Inflammatory macrophage (primary cell): ENCODE data around the gene SLC27A5.
"Not testable (repeated sequence)": the region's sequence is repeated elsewhere in the genome, so short reads cannot be mapped to it uniquely, and the experiment has no call there.

Experiments
- DNase-seq, 2 donors: peaks; one replicate each; pipeline ENCODE4 v3.0.0-alpha.2; 2020 to 2022

SLC27A5 gene

GRCh38 chr19:58466089-58466759 is 45.6 kb downstream of the SLC27A5 start:
- DNase-seq = no peak

- DNase-seq = no peak
Observed at GRCh38 chr19:58460039-58460438, 51.8 kb downstream of the SLC27A5 start.

GRCh38 chr19:58456111-58456510 is 55.7 kb downstream of the SLC27A5 start:
- DNase-seq = no peak

GRCh38 chr19:58455306-58455705 is 56.5 kb downstream of the SLC27A5 start:
- no peak for DNase-seq

GRCh38 chr19:58453743-58454142 is 58.0 kb downstream of the SLC27A5 start:
- no peak for DNase-seq

- DNase-seq = peak; percentile 96 to 98
Observed at GRCh38 chr19:58451358-58452101, 60.3 kb downstream of the SLC27A5 start, which contains the start of gene ZNF324B. Gene ZNF324B, plus strand, starts transcription at chr19:58451622. Its CDS starts 2,080 bp downstream, at chr19:58453702.

GRCh38 chr19:58450856-58451357 is 60.9 kb downstream of the SLC27A5 start:
- no peak for DNase-seq

GRCh38 chr19:58449980-58450379 is 61.8 kb downstream of the SLC27A5 start:
- not testable (repeated sequence) for DNase-seq

GRCh38 chr19:58448860-58449259 is 62.9 kb downstream of the SLC27A5 start:
- not testable (repeated sequence) for DNase-seq
